22Rv1 (cell line): Measurements from ENCODE around the gene F11.
"Not testable (repeated sequence)": the region's sequence is repeated elsewhere in the genome, so short reads cannot be mapped to it uniquely, and the experiment has no call there.

Experiments used
- H3K27ac ChIP-seq: fragments of 450-650 bp; 2 replicates; pipeline ENCODE4 v1.5.1; 2017
- ZFX ChIP-seq: fragments of 450-650 bp; IDR thresholded peaks from 2 replicates; pipeline ENCODE4 v1.6.1; 2017; ENCODE audit warnings: antibody characterized with exemption, borderline replicate concordance
- TF ChIP-seq, protein P1 (sequence below): fragments of 450-650 bp; IDR thresholded peaks from 2 replicates; pipeline ENCODE4 v1.5.1; 2017; ENCODE audit warnings: mild to moderate bottlenecking

The F11 gene

GRCh38 chr4:186243331-186243730, 22.7 kb upstream of the F11 start:
- TF ChIP-seq ZFX = no peak
- TF ChIP-seq, protein P1, sequence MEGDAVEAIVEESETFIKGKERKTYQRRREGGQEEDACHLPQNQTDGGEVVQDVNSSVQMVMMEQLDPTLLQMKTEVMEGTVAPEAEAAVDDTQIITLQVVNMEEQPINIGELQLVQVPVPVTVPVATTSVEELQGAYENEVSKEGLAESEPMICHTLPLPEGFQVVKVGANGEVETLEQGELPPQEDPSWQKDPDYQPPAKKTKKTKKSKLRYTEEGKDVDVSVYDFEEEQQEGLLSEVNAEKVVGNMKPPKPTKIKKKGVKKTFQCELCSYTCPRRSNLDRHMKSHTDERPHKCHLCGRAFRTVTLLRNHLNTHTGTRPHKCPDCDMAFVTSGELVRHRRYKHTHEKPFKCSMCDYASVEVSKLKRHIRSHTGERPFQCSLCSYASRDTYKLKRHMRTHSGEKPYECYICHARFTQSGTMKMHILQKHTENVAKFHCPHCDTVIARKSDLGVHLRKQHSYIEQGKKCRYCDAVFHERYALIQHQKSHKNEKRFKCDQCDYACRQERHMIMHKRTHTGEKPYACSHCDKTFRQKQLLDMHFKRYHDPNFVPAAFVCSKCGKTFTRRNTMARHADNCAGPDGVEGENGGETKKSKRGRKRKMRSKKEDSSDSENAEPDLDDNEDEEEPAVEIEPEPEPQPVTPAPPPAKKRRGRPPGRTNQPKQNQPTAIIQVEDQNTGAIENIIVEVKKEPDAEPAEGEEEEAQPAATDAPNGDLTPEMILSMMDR = no peak
- no peak overlapping the region for H3K27ac ChIP-seq

DNA sequence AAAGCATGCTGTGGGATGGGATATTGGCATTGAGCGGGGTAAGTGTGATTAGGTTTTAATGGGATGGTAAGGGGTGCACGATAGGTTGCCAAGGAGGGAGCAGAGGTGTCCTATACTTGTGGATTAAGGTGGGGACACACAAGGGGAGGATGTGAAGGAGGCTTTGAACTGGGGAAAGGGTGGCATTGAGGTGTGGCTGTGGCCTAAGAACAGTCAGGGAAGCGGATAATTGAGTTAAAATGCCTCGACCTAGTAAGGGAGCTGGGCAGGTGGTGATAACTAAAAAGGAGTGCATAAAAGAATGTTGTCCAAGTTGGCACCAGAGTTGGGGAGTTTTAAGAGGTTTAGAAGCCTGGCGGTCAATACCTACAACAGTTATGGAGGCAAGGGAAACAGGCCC, 21.2 kb upstream of the F11 start:
- no peak overlapping the region for H3K27ac ChIP-seq
- no peak for TF ChIP-seq ZFX
- TF ChIP-seq, protein P1 = no peak

- H3K27ac ChIP-seq = not testable (repeated sequence)
These were observed 18.8 kb upstream of the F11 start for GRCh38 chr4:186247062-186247752.

DNA sequence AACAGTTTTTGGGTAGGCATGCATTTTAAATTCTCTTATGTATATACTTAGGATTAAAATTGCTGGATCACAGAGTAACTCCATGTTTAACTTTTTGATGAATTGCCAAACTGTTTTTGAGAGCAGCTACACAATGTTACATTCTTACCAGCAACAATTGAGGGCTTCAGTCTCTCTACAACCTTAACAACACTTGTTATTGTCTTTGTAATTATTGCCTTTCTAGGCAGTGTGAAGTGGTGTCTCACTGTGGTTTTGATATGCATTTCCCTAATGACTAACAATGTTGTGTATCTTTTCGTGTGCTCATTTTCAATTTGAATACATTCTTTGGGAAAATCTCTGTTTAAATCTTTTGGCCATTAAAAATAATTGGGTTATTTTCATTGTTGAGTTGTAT, 17.3 kb upstream of the F11 start:
- TF ChIP-seq, protein P1 = no peak
- no peak for TF ChIP-seq ZFX
- no peak overlapping the region for H3K27ac ChIP-seq

GRCh38 chr4:186249785-186250754, 15.9 kb upstream of the F11 start:
- no peak overlapping the region for H3K27ac ChIP-seq
- TF ChIP-seq, protein P1 = no peak
- TF ChIP-seq ZFX = no peak

GRCh38 chr4:186250760-186251159, 15.2 kb upstream of the F11 start:
- TF ChIP-seq, protein P1 = no peak
- no peak for TF ChIP-seq ZFX
- no peak overlapping the region for H3K27ac ChIP-seq

- TF ChIP-seq, protein P1 = no peak
- TF ChIP-seq ZFX = no peak
- H3K27ac ChIP-seq = no peak overlapping the region
These were observed 10.9 kb upstream of the F11 start for GRCh38 chr4:186255122-186255521.
